DMS114 treated with DMSO at 0.1 percent for 48 hours (cell line): ENCODE data around the gene OAF.
"Not testable (repeated sequence)": the region's sequence is repeated elsewhere in the genome, so short reads cannot be mapped to it uniquely, and the experiment has no call there.

Experiments
- DNase-seq: peaks from one replicate; lab custom pipeline; 2025; ENCODE audit not compliant: unreplicated experiment; lab: John Stamatoyannopoulos, UW

The OAF gene

GRCh38 chr11:120210626-120211521 lies at the start of gene OAF:
OAF (plus strand) TSS chr11:120211032; CDS start chr11:120211280, 248 bp downstream.
- peak; percentile 50 for DNase-seq

GRCh38 chr11:120167659-120168058 lies 43.2 kb upstream of the OAF start:
- no peak for DNase-seq

- DNase-seq, result no peak
Observed at GRCh38 chr11:120168108-120168959, 42.5 kb upstream of the OAF start.

- DNase-seq, result peak; percentile 16
Observed at GRCh38 chr11:120168960-120169681, 41.7 kb upstream of the OAF start.

- DNase-seq, result no peak
Observed at GRCh38 chr11:120169981-120170698, 40.7 kb upstream of the OAF start.

- no peak for DNase-seq
Observed at GRCh38 chr11:120170741-120171261, 40.0 kb upstream of the OAF start.

- DNase-seq, result peak; percentile 26
Observed at GRCh38 chr11:120172054-120172911, 38.5 kb upstream of the OAF start.

GRCh38 chr11:120173019-120173705 lies 37.7 kb upstream of the OAF start:
- no peak for DNase-seq

GRCh38 chr11:120173807-120174206 lies 37.0 kb upstream of the OAF start:
- DNase-seq, result no peak

- no peak for DNase-seq
Observed at GRCh38 chr11:120174866-120175265, 36.0 kb upstream of the OAF start.

- DNase-seq, result no peak
Observed at GRCh38 chr11:120178561-120179056, 32.2 kb upstream of the OAF start.

GRCh38 chr11:120179057-120179672 lies 31.7 kb upstream of the OAF start:
- DNase-seq, result no peak

GRCh38 chr11:120180063-120180462 lies 30.8 kb upstream of the OAF start:
- not testable (repeated sequence) for DNase-seq

GRCh38 chr11:120180551-120181232 lies 30.1 kb upstream of the OAF start:
- no peak for DNase-seq

GRCh38 chr11:120181376-120181975 lies 29.4 kb upstream of the OAF start:
- no peak for DNase-seq

GRCh38 chr11:120182372-120182771 lies 28.5 kb upstream of the OAF start:
- no peak for DNase-seq

GRCh38 chr11:120182790-120183491 lies 27.9 kb upstream of the OAF start:
- DNase-seq, result no peak
